IMR-90 (cell line): ENCODE results near the gene DNM1.

ENCODE experiments used
- MAZ ChIP-seq: IDR thresholded peaks from 2 replicates; pipeline ENCODE4 v1.6.1; 2012; ENCODE audit warnings: low read depth, mild to moderate bottlenecking, low read length, improper control_type of control experiment, moderate library complexity, borderline replicate concordance
- POLR2A ChIP-seq: IDR thresholded peaks from 2 replicates; pipeline ENCODE4 v1.6.1; 2012; ENCODE audit warnings: mild to moderate bottlenecking, low read depth, low read length
- RAD21 ChIP-seq: IDR thresholded peaks from 2 replicates; pipeline ENCODE4 v1.6.1; 2012; ENCODE audit warnings: low read length, improper control_type of control experiment
- RCOR1 ChIP-seq: IDR thresholded peaks from 2 replicates; pipeline ENCODE4 v1.6.1; 2012; ENCODE audit warnings: mild to moderate bottlenecking, low read length, improper control_type of control experiment; ENCODE audit not compliant: insufficient replicate concordance
- RFX5 ChIP-seq: IDR thresholded peaks from 2 replicates; pipeline ENCODE4 v1.8.0; 2012; ENCODE audit warnings: low read depth, mild to moderate bottlenecking, low read length, moderate library complexity
- TF ChIP-seq, protein P1 (sequence below): conservative IDR thresholded peaks from 2 replicates; pipeline ENCODE4 v1.5.1; 2012; ENCODE audit warnings: mild to moderate bottlenecking, low read depth, low read length, improper control_type of control experiment

DNA sequence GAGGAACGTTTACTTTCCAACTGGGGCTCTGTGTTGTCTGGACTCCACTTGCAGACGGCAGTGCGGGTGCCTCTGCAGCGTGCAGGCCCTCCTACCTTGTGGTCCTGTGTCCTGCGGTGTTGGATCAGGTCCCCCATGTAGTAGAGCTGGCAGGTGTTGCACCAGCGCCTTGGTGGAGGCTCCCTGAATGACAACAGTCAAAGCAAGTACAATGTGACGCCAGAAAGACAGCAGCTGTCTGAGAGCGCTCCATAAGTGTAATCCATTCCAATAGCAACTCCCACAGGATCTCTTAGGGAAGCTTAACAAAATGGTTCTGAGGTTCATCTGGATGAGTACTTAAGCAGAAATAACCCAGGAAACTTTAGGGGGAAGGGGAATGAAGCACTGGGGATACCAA is 33.3 kb upstream of the DNM1 start:
- TF ChIP-seq, protein P1, sequence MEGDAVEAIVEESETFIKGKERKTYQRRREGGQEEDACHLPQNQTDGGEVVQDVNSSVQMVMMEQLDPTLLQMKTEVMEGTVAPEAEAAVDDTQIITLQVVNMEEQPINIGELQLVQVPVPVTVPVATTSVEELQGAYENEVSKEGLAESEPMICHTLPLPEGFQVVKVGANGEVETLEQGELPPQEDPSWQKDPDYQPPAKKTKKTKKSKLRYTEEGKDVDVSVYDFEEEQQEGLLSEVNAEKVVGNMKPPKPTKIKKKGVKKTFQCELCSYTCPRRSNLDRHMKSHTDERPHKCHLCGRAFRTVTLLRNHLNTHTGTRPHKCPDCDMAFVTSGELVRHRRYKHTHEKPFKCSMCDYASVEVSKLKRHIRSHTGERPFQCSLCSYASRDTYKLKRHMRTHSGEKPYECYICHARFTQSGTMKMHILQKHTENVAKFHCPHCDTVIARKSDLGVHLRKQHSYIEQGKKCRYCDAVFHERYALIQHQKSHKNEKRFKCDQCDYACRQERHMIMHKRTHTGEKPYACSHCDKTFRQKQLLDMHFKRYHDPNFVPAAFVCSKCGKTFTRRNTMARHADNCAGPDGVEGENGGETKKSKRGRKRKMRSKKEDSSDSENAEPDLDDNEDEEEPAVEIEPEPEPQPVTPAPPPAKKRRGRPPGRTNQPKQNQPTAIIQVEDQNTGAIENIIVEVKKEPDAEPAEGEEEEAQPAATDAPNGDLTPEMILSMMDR, result no peak
- TF ChIP-seq POLR2A, result no peak
- TF ChIP-seq RFX5, result no peak
- TF ChIP-seq RCOR1, result no peak
- TF ChIP-seq RAD21, result no peak
- no peak for TF ChIP-seq MAZ
